OCI-LY7 (cell line): ENCODE data around the gene HEMGN. TPM values are rescaled to one million over a fixed set of nuclear protein-coding genes. Genes with fewer than 3 reads are reported as not detected.
A peak's percentile ranks its signal among the peaks of the same experiment; 100 is the strongest.

ENCODE experiments used
- BruUV-seq: library from RNA; stranded (reverse); fragments of 400-500 nt; replicated peaks from 2 replicates; lab custom pipeline; 2021; lab: Mats Ljungman, UMichigan
- CTCF ChIA-PET: fragments of 300-600 bp; sonication (Branson Sonifier 250); formaldehyde crosslinking; loops from one replicate; lab custom pipeline; 2022; ENCODE audit warnings: antibody characterized with exemption; ENCODE audit not compliant: unreplicated experiment; lab: Charles Lee
- POLR2A ChIA-PET: fragments of 300-600 bp; sonication (Branson Sonifier 250); formaldehyde crosslinking; loops from one replicate; lab custom pipeline; 2022; ENCODE audit warnings: antibody characterized with exemption; lab: Charles Lee
- DNase-seq: peaks from one replicate; pipeline ENCODE4 v3.0.0-alpha.2; 2015; ENCODE audit warnings: low spot score
- H2AFZ ChIP-seq: fragments of 200-600 bp; sonication (generic), shearing (Covaris generic); 2 replicates; pipeline ENCODE4 v1.6.1; 2014; ENCODE audit warnings: mild to moderate bottlenecking, antibody characterized with exemption, low read length, moderate library complexity
- H3K27ac ChIP-seq: fragments of 200-600 bp; sonication (generic); 2 replicates; pipeline ENCODE4 v1.5.1; 2014; ENCODE audit warnings: mixed run types, low read depth, mild to moderate bottlenecking, moderate library complexity, low read length, inconsistent platforms; ENCODE audit not compliant: poor library complexity, severe bottlenecking
- H3K36me3 ChIP-seq: fragments of 200-600 bp; sonication (generic); 2 replicates; pipeline ENCODE4 v1.6.1; 2014; ENCODE audit warnings: mild to moderate bottlenecking, antibody characterized with exemption, low read length, moderate library complexity, mixed read lengths; ENCODE audit not compliant: insufficient read depth
- H3K4me1 ChIP-seq: fragments of 200-600 bp; sonication (generic); 2 replicates; pipeline ENCODE4 v1.5.1; 2014; ENCODE audit warnings: mild to moderate bottlenecking, low read length; ENCODE audit not compliant: insufficient read depth, poor library complexity, severe bottlenecking
- H3K4me2 ChIP-seq: fragments of 200-600 bp; sonication (generic); 2 replicates; pipeline ENCODE4 v1.6.1; 2014; ENCODE audit warnings: mild to moderate bottlenecking, low read length
- H3K4me3 ChIP-seq: fragments of 200-600 bp; sonication (generic); 2 replicates; pipeline ENCODE4 v1.5.1; 2014; ENCODE audit warnings: mild to moderate bottlenecking, low read depth, low read length; ENCODE audit not compliant: poor library complexity, severe bottlenecking
- H3K79me2 ChIP-seq: fragments of 200-600 bp; sonication (generic); 2 replicates; pipeline ENCODE4 v1.6.1; 2016; ENCODE audit warnings: low read depth, mild to moderate bottlenecking, low read length, moderate library complexity, mixed read lengths; ENCODE audit not compliant: insufficient read depth
- H3K9me2 ChIP-seq: fragments of 200-600 bp; sonication (generic); 2 replicates; pipeline ENCODE4 v1.6.1; 2016; ENCODE audit warnings: mild to moderate bottlenecking, low read length, mixed read lengths; ENCODE audit not compliant: insufficient read depth
- H3K9me3 ChIP-seq: fragments of 200-600 bp; sonication (generic); 2 replicates; pipeline ENCODE4 v1.6.1; 2014; ENCODE audit warnings: mild to moderate bottlenecking, mixed run types, low read length, mixed read lengths
- H4K20me1 ChIP-seq: fragments of 200-600 bp; sonication (generic); 2 replicates; pipeline ENCODE4 v1.6.1; 2014; ENCODE audit warnings: mild to moderate bottlenecking, antibody characterized with exemption, low read length, moderate library complexity, mixed read lengths; ENCODE audit not compliant: insufficient read depth
- CTCF ChIP-seq: fragments of 200-600 bp; sonication (generic); conservative IDR thresholded peaks from 2 replicates; pipeline ENCODE4 v1.5.1; 2014; ENCODE audit warnings: mild to moderate bottlenecking, antibody characterized with exemption, low read length, moderate library complexity, mixed read lengths
- EZH2phosphoT487 ChIP-seq: fragments of 200-600 bp; sonication (generic); IDR thresholded peaks from 2 replicates; pipeline ENCODE4 v1.6.1; 2018; ENCODE audit warnings: low read depth, borderline replicate concordance, mild to moderate bottlenecking, mixed run types, antibody characterized with exemption, low read length, moderate library complexity, mixed read lengths
- intact Hi-C: fragments of 100-400 bp; cut with micrococcal nuclease; formaldehyde crosslinking; loops from one replicate; pipeline ENCODE4 v1.10.0; 2022; ENCODE audit not compliant: unreplicated experiment
- total RNA-seq, 2 experiments: library from RNA; depleted of rRNA in 1 of 2; stranded (reverse); fragments of >200 nt in 1 of 2; shearing (Covaris generic) in 1 of 2; gene quantifications; 2 replicates each; pipeline ENCODE4 v1.2.3, GENCODE V29; 2014 to 2022

HEMGN gene
- total RNA-seq, 2 experiments from 2014 or later, result 3.8 to 5.4 TPM

GRCh38 chr9:97983589-97984187, 45.7 kb upstream of the HEMGN start:
- POLR2A ChIA-PET, result interaction anchor here (1.2 to 4.5 kb wide), 4 partner anchors 13 to 58 kb away, joined by 4 to 39 read pairs (median 6); no protein-coding TSS in a partner anchor
- H3K4me3 ChIP-seq, result peak overlapping the region; percentile 92
- peak; percentile 63 for DNase-seq
- H3K9me3 ChIP-seq, result no peaks in the 10 kb centered on the region
- peaks cover 73% of the 10 kb centered on the region for H3K4me1 ChIP-seq
- peaks cover 65% of the 10 kb centered on the region for H3K79me2 ChIP-seq
- intact Hi-C loops, result loop anchor here (1.0 to 2.0 kb wide), 6 partner anchors 27 to 119 kb away; partner anchors contain the start of gene HEMGN
- CTCF ChIA-PET, result interaction anchor here (0.6 to 0.9 kb wide), 2 partner anchors 51 to 60 kb away, joined by 3 read pairs; no protein-coding TSS in a partner anchor
- peaks cover 37% of the 10 kb centered on the region; the same call in 1 of the 2 replicates for H3K36me3 ChIP-seq
- H3K27ac ChIP-seq, result peak overlapping the region; percentile 85
- H4K20me1 ChIP-seq, result peaks cover 23% of the 10 kb centered on the region
- no peak overlapping the region for H2AFZ ChIP-seq
- H3K9me2 ChIP-seq, result no peaks in the 10 kb centered on the region
- no peak for TF ChIP-seq EZH2phosphoT487
- TF ChIP-seq CTCF, result no peak
- BruUV-seq, result no TSS peak
- peak overlapping the region; percentile 96 for H3K4me2 ChIP-seq

GRCh38 chr9:97982683-97983588, 45.0 kb upstream of the HEMGN start, which contains the start of gene ANP32B:
Gene ANP32B (plus strand): TSS chr9:97983341. CDS start chr9:97983556, 215 bp downstream.
- Histone ChIP-seq H4K20me1 (peaks cover 18% of the 10 kb centered on the region), H3K4me2 (peak within 1 kb of the TSS; percentile 96), H3K79me2 (peaks cover 58% of the 10 kb centered on the region), H3K27ac (peak within 1 kb of the TSS; percentile 85), H3K9me3 (no peaks in the 10 kb centered on the region), H3K4me3 (peak within 1 kb of the TSS; percentile 92), H3K4me1 (peaks cover 66% of the 10 kb centered on the region), H2AFZ (peak within 1 kb of the TSS; percentile 20; the same call in 1 of the 2 replicates), H3K36me3 (peaks cover 32% of the 10 kb centered on the region; the same call in 1 of the 2 replicates), H3K9me2 (no peaks in the 10 kb centered on the region)
- no TSS peak for BruUV-seq
- ChIA-PET POLR2A (interaction anchor here (0.5 to 4.5 kb wide), 11 partner anchors 12 to 123 kb away, joined by 3 to 39 read pairs (median 4); partner anchors contain the start of gene TRMO), CTCF (interaction anchor here (0.6 to 0.9 kb wide), 3 partner anchors 52 to 59 kb away, joined by 3 to 4 read pairs (median 3); no protein-coding TSS in a partner anchor)
- intact Hi-C loops, result loop anchor here (1.0 to 2.0 kb wide), 6 partner anchors 27 to 120 kb away; partner anchors contain the start of gene HEMGN
- peak; percentile 96 for DNase-seq
- no peak for TF ChIP-seq EZH2phosphoT487
- TF ChIP-seq CTCF, result peak; percentile 72
